Measurements from ENCODE around the gene KAT5. TPM values are rescaled to one million over a fixed set of nuclear protein-coding genes. Genes with fewer than 3 reads are reported as not detected.

The KAT5 gene
- total and polyA plus RNA-seq, 12 donors: 40.9 to 62.8 (median 45.9) TPM

DNA sequence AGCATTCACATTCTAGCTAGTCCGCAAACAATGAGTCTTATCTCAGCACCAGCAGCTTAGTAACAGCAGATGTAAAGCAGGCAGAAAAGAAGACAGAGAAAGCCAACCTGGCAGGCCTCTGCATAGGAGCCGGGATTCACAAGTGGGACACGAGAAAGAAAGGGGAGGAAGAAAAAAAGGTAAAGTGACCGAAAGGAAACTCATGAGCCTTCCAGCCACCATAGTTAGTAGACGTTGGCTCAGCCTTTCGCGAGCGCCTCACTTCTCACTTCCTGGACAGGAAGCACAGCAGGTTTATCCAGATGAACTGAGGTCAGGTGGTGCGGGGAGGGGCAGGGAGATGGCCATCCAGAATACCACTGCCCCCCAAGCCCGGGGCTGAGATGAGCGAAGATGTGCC lies 19.7 kb upstream of the KAT5 start:
- no peaks in the 10 kb centered on the region for H3K9me3 ChIP-seq
- intact Hi-C loops (cut with DNase I): loop anchor here in 1 of 10 donors (10.0 kb wide), 1 partner anchor 58 kb away; the partner anchor contains the start of gene SIPA1
- H3K4me1 ChIP-seq: peaks cover 0 to 29% (median 12%) of the 10 kb centered on the region in 9 donors
- TF ChIP-seq, protein P1, sequence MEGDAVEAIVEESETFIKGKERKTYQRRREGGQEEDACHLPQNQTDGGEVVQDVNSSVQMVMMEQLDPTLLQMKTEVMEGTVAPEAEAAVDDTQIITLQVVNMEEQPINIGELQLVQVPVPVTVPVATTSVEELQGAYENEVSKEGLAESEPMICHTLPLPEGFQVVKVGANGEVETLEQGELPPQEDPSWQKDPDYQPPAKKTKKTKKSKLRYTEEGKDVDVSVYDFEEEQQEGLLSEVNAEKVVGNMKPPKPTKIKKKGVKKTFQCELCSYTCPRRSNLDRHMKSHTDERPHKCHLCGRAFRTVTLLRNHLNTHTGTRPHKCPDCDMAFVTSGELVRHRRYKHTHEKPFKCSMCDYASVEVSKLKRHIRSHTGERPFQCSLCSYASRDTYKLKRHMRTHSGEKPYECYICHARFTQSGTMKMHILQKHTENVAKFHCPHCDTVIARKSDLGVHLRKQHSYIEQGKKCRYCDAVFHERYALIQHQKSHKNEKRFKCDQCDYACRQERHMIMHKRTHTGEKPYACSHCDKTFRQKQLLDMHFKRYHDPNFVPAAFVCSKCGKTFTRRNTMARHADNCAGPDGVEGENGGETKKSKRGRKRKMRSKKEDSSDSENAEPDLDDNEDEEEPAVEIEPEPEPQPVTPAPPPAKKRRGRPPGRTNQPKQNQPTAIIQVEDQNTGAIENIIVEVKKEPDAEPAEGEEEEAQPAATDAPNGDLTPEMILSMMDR (IDR thresholded peaks at IDR 0.05): no peak
- WGBS, 2 donors: 51 to 70% methylated on average over 11 of the region's 11 CpGs
- no peak overlapping the region for H3K27ac ChIP-seq
- no peak for ATAC-seq
- no peak for DNase-seq
- H3K27me3 ChIP-seq: no peaks in the 10 kb centered on the region
- H3K4me3 ChIP-seq: no peak overlapping the region
- no peaks in the 10 kb centered on the region for H3K36me3 ChIP-seq

DNA sequence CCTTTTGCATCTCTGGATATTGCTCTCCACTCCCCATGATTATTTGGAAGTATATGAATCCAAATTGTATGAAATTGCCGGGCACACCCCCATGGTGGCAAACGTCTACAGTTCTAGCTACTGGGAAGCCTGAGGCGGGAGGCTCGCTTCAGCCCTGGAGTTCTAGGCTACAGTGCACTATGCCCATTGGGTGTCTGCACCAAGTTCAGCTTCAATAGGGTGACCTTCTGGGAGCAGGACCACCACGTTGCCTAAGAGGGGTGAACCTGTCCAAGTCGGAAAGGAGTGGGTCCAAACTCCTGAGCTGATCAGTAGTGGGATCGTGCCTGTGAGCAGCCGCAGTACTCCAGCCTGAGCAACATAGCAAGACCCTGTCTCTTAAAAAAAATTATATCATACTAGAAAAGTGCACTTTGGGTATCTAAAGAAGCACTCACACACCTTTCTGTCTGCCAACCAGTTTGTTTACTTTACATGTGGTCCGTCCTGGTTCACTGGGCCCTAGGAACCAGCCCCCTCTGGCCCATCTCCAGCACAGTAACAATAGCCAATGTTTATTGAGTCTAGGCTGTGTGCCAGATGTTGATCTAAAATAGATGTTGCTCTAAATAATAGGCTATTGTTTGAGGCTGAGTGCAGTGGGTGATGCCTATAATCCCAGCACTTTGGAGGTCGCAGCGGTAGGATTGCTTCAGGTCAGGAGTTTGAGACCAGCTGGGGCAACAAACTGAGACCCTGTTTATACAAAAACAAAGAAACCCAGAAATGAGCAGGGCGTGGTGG lies 16.4 kb upstream of the KAT5 start:
- ATAC-seq (peak; percentile 61 to 89 (median 76)), DNase-seq (peak; percentile 41 to 77)
- Histone ChIP-seq H3K27me3 (no peaks in the 10 kb centered on the region), H3K4me1 (peaks cover 0 to 29% (median 12%) of the 10 kb centered on the region in 9 donors), H3K9me3 (no peaks in the 10 kb centered on the region), H3K4me3 (no peak overlapping the region), H3K36me3 (no peaks in the 10 kb centered on the region), H3K27ac (peak overlapping the region in 6 of 10 donors; percentile 28 to 70 (median 59))
- 71 to 73% methylated on average over 12 of the region's 12 CpGs for WGBS, 2 donors
- intact Hi-C loops (cut with DNase I): loop anchor here in 2 of 10 donors (5.0 to 10.0 kb wide), 2 partner anchors 33 to 61 kb away; partner anchors contain the start of genes RELA (in 1 of the 2) and SIPA1 (in 1 of the 2)
- TF ChIP-seq, protein P1 (IDR thresholded peaks at IDR 0.05): no peak

DNA sequence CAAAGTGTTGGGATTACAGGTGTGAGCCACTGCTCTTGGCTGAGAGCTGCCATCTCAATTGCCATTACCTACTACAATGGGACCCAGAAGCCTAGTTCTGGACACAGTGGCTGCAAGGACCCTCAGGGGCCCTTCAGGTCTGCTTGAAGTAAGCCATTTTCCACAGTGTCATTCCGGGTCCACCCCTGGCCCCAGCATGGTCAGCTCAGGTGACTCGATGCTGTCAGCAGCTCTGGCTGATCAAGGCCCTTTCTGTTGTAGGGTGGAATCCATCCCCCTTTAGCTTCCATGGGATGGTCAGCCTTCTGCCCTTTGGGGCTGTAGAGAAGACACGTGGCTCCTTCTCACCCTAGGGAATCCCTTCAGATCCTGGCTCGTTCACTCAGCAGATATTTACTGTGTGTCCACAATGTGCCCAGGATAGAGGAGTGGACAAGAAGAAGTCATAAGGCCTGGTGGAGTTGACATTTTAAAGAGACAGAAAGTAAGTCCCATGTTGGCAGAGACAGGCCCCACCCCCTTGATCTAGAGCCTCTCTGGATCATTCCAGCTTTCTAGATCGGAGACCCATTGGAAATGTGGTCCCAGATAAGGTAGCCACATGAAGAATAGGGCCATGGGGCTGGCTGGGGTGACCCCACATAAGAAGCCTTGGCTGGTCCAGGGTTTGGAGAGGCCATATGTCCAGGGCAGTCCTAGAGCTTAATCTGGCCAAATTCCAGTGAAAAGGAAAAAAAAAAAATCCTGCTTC lies 15.1 kb upstream of the KAT5 start:
- H3K36me3 ChIP-seq: no peaks in the 10 kb centered on the region

More for the DNA sequence above, 15.1 kb upstream of the KAT5 start:
- WGBS, 2 donors: 80 to 91% methylated on average over 5 of the region's 5 CpGs
- ATAC-seq: peak in 1 of 8 donors; percentile 29
- Histone ChIP-seq H3K4me1 (peaks cover 0 to 29% (median 12%) of the 10 kb centered on the region in 9 donors), H3K27ac (peak overlapping the region in 2 of 10 donors; percentile 12 to 57), H3K4me3 (no peak overlapping the region), H3K27me3 (no peaks in the 10 kb centered on the region), H3K9me3 (no peaks in the 10 kb centered on the region)
- no peak for DNase-seq
- TF ChIP-seq, protein P1 (IDR thresholded peaks at IDR 0.05): no peak
- intact Hi-C loops (cut with DNase I): loop anchor here in 2 of 10 donors (5.0 to 10.0 kb wide), 2 partner anchors 35 to 62 kb away; partner anchors contain the start of genes RELA (in 1 of the 2) and SIPA1 (in 1 of the 2)
